ENCODE results near the gene SHROOM1.

Gene SHROOM1

GRCh38 chr5:132853790-132854189 is 23.3 kb upstream of the SHROOM1 start:
- no peak for DNase-seq (ENCODE audit: low read depth, low spot score)

GRCh38 chr5:132853323-132853722 is 22.9 kb upstream of the SHROOM1 start:
- DNase-seq (ENCODE audit: low read depth, low spot score), result no peak

- peak; percentile 41 for DNase-seq (ENCODE audit: low read depth, low spot score)
Measured at GRCh38 chr5:132850066-132850465, 19.6 kb upstream of the SHROOM1 start.

- no peak for DNase-seq (ENCODE audit: low read depth, low spot score)
Measured at GRCh38 chr5:132849347-132849746, 18.9 kb upstream of the SHROOM1 start.

- no peak for DNase-seq (ENCODE audit: low read depth, low spot score)
Measured at GRCh38 chr5:132848270-132848669, 17.8 kb upstream of the SHROOM1 start.

GRCh38 chr5:132841305-132841704 is 10.9 kb upstream of the SHROOM1 start:
- DNase-seq (ENCODE audit: low read depth, low spot score), result peak; percentile 34

- DNase-seq (ENCODE audit: low read depth, low spot score), result no peak
Measured at GRCh38 chr5:132840896-132841295, 10.4 kb upstream of the SHROOM1 start.

GRCh38 chr5:132840313-132840712 is 9.9 kb upstream of the SHROOM1 start:
- no peak for DNase-seq (ENCODE audit: low read depth, low spot score)

- DNase-seq (ENCODE audit: low read depth, low spot score), result peak; percentile 82
Measured at GRCh38 chr5:132839426-132840301, 9.2 kb upstream of the SHROOM1 start.

- DNase-seq (ENCODE audit: low read depth, low spot score), result no peak
Measured at GRCh38 chr5:132838516-132839282, 8.3 kb upstream of the SHROOM1 start.

GRCh38 chr5:132837868-132838267 is 7.4 kb upstream of the SHROOM1 start:
- no peak for DNase-seq (ENCODE audit: low read depth, low spot score)

- DNase-seq (ENCODE audit: low read depth, low spot score), result no peak
Measured at GRCh38 chr5:132836852-132837251, 6.4 kb upstream of the SHROOM1 start.

- DNase-seq (ENCODE audit: low read depth, low spot score), result no peak
Measured at GRCh38 chr5:132834057-132834456, 3.6 kb upstream of the SHROOM1 start.

- no peak for DNase-seq (ENCODE audit: low read depth, low spot score)
Measured at GRCh38 chr5:132832612-132833011, 2.2 kb upstream of the SHROOM1 start.

GRCh38 chr5:132831095-132831860 is 831 bp upstream of the SHROOM1 start:
- no peak for DNase-seq (ENCODE audit: low read depth, low spot score)

- DNase-seq (ENCODE audit: low read depth, low spot score), result peak; percentile 89
Measured at GRCh38 chr5:132829742-132830435, 558 bp downstream of the SHROOM1 start.

- DNase-seq (ENCODE audit: low read depth, low spot score), result no peak
Measured at GRCh38 chr5:132828846-132829494, 1.5 kb downstream of the SHROOM1 start.

GRCh38 chr5:132827943-132828673 is 2.3 kb downstream of the SHROOM1 start:
- no peak for DNase-seq (ENCODE audit: low read depth, low spot score)

- DNase-seq (ENCODE audit: low read depth, low spot score), result no peak
Measured at GRCh38 chr5:132826424-132827082, 3.9 kb downstream of the SHROOM1 start.
